Ishikawa (cell line): ENCODE results near the gene CCSER1.

Experiments
- CEBPB ChIP-seq: IDR thresholded peaks from 2 replicates; pipeline ENCODE4 v1.6.1; 2012
- CREB1 ChIP-seq: IDR thresholded peaks from 2 replicates; pipeline ENCODE4 v1.6.1; 2012; ENCODE audit warnings: low read depth
- EGR1 ChIP-seq: IDR thresholded peaks from 2 replicates; pipeline ENCODE4 v1.6.1; 2012
- EP300 ChIP-seq: IDR thresholded peaks from 2 replicates; pipeline ENCODE4 v1.6.1; 2012; ENCODE audit warnings: borderline replicate concordance
- FOXM1 ChIP-seq: IDR thresholded peaks from 2 replicates; pipeline ENCODE4 v1.6.1; 2012; ENCODE audit warnings: low read depth, borderline replicate concordance
- NFIC ChIP-seq: IDR thresholded peaks from 2 replicates; pipeline ENCODE4 v1.6.1; 2012
- RAD21 ChIP-seq: IDR thresholded peaks from 2 replicates; pipeline ENCODE4 v1.6.1; 2012; ENCODE audit warnings: low read depth
- TAF1 ChIP-seq: IDR thresholded peaks from 2 replicates; pipeline ENCODE4 v1.6.1; 2012; ENCODE audit warnings: low read depth, mild to moderate bottlenecking
- TCF12 ChIP-seq: IDR thresholded peaks from 2 replicates; pipeline ENCODE4 v1.6.1; 2012; ENCODE audit warnings: low read depth
- TEAD4 ChIP-seq: IDR thresholded peaks from 2 replicates; pipeline ENCODE4 v1.6.1; 2012
- YY1 ChIP-seq: IDR thresholded peaks from 2 replicates; pipeline ENCODE4 v1.6.1; 2012; ENCODE audit warnings: low read depth
- ZBTB7A ChIP-seq: IDR thresholded peaks from 2 replicates; pipeline ENCODE4 v1.6.1; 2012; ENCODE audit warnings: low read depth
- TF ChIP-seq, protein P1 (sequence below): IDR thresholded peaks from 2 replicates; pipeline ENCODE4 v1.6.1; 2012
- TF ChIP-seq, protein P2 (sequence below): IDR thresholded peaks from 2 replicates; pipeline ENCODE4 v1.6.1; 2012; ENCODE audit warnings: low read depth, mild to moderate bottlenecking
- TF ChIP-seq, protein P3 (sequence below): IDR thresholded peaks from 2 replicates; pipeline ENCODE4 v1.6.1; 2012

CCSER1 gene

DNA sequence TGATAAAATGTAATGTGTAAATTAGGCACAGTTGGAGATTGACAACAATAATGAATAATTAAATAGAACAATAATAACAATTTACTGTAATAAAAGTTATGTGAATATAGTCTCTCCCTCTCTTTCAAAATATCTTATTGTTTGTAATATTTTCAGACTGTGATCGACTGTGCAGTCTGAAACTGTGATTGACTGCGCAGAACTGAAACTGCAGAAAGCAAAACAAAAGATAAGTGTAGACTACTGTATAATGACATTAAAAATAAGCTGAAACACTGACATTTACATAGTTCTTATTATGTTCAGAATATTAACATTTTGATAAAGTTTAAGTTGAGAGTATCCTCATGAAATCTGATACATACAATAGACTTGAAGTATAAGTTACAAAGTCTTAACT lies 371.0 kb downstream of the CCSER1 start:
- TF ChIP-seq NFIC = no peak
- no peak for TF ChIP-seq EP300
- no peak for TF ChIP-seq EGR1
- TF ChIP-seq RAD21 = no peak
- TF ChIP-seq YY1 = no peak
- no peak for TF ChIP-seq TAF1

DNA sequence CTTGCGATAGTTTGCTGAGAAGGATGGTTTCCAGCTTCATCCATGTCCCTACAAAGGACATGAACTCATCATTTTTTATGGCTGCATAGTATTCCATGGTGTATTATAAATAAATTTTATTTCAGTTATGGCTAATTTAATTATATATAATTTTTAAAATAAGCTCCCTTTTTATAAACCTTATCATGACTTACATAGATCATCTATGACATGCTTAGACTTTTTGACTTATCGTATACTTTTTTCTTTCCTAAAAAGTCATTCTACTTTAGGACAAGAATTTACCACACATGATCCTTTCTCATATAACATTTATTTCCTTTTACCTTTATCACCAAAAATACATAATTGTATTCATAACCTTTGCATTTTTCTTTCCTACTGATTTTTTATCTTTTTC lies 376.5 kb downstream of the CCSER1 start:
- TF ChIP-seq EGR1 (no peak), TCF12 (no peak), TEAD4 (no peak), CEBPB (no peak), FOXM1 (no peak), ZBTB7A (no peak), RAD21 (no peak), EP300 (no peak), NFIC (no peak), CREB1 (no peak), TAF1 (no peak), YY1 (no peak)
- TF ChIP-seq, protein P1, sequence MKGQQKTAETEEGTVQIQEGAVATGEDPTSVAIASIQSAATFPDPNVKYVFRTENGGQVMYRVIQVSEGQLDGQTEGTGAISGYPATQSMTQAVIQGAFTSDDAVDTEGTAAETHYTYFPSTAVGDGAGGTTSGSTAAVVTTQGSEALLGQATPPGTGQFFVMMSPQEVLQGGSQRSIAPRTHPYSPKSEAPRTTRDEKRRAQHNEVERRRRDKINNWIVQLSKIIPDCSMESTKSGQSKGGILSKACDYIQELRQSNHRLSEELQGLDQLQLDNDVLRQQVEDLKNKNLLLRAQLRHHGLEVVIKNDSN = no peak
- TF ChIP-seq, protein P2, sequence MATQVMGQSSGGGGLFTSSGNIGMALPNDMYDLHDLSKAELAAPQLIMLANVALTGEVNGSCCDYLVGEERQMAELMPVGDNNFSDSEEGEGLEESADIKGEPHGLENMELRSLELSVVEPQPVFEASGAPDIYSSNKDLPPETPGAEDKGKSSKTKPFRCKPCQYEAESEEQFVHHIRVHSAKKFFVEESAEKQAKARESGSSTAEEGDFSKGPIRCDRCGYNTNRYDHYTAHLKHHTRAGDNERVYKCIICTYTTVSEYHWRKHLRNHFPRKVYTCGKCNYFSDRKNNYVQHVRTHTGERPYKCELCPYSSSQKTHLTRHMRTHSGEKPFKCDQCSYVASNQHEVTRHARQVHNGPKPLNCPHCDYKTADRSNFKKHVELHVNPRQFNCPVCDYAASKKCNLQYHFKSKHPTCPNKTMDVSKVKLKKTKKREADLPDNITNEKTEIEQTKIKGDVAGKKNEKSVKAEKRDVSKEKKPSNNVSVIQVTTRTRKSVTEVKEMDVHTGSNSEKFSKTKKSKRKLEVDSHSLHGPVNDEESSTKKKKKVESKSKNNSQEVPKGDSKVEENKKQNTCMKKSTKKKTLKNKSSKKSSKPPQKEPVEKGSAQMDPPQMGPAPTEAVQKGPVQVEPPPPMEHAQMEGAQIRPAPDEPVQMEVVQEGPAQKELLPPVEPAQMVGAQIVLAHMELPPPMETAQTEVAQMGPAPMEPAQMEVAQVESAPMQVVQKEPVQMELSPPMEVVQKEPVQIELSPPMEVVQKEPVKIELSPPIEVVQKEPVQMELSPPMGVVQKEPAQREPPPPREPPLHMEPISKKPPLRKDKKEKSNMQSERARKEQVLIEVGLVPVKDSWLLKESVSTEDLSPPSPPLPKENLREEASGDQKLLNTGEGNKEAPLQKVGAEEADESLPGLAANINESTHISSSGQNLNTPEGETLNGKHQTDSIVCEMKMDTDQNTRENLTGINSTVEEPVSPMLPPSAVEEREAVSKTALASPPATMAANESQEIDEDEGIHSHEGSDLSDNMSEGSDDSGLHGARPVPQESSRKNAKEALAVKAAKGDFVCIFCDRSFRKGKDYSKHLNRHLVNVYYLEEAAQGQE = no peak
- TF ChIP-seq, protein P3, sequence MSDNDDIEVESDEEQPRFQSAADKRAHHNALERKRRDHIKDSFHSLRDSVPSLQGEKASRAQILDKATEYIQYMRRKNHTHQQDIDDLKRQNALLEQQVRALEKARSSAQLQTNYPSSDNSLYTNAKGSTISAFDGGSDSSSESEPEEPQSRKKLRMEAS = no peak

DNA sequence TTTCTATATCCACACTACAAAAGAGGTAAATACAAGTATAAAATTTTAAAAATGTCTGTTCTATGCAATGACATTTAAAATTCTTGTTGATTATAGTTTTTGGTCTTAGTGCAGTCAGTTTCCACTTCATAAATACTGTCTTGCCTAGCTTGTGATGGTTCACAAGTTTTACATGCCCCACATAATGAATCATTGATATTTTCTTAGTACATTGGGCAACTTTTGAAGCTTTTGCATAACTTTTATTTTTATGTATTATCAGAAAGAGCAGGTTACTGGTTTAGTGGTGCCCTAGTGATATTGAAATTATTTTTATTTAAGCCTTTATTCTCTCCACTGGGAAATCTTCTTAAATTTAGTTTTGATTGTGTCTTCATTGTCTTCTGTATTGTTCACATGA lies 388.0 kb downstream of the CCSER1 start:
- no peak for TF ChIP-seq EP300
- TF ChIP-seq, protein P2 = no peak

DNA sequence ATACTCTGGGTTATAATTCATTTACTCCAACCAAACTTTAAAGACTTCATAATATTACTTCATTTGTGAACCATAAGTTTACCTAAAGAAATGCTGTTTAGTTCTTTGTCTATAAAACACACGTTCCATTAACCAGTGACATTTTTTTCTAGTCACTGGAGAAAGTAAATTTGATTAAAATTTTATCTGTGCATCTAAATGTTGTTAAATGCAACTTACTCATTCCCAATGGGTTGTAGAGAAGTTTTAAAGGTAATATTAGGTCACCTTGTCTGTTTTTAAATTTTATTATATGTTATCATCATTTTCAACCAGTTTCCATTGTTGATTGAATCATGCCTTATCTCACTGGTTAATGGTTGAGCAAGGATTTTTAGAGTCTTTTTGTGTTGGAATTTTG lies 401.4 kb downstream of the CCSER1 start:
- TF ChIP-seq, protein P1 = no peak
- TF ChIP-seq ZBTB7A = no peak
- no peak for TF ChIP-seq CREB1
- no peak for TF ChIP-seq CEBPB
- no peak for TF ChIP-seq NFIC
- TF ChIP-seq FOXM1 = no peak
- TF ChIP-seq, protein P3 = no peak
- TF ChIP-seq EGR1 = no peak
- no peak for TF ChIP-seq TEAD4
- no peak for TF ChIP-seq TAF1
- TF ChIP-seq EP300 = no peak
- no peak for TF ChIP-seq TCF12

DNA sequence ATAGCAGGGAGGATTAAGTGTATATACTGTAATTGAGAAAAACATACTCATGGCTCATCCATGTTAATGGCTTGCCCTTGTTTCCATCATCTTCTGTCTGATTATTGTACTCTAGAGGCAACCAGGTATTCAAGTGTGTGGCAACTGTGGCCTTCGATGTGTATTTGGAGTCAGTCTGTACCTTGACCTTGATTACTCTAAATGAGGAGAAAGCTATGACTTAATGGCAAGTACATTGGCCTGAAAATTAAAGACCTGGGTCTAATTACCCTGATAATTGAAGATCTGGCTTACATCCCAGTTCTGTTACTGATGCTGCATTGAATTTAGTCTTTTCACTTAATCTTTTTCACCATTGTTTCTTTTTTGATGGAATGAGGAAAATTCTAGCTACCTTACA lies 409.2 kb downstream of the CCSER1 start:
- TF ChIP-seq, protein P3 = no peak
- TF ChIP-seq FOXM1 (no peak), ZBTB7A (no peak)
- TF ChIP-seq, protein P1 = no peak

DNA sequence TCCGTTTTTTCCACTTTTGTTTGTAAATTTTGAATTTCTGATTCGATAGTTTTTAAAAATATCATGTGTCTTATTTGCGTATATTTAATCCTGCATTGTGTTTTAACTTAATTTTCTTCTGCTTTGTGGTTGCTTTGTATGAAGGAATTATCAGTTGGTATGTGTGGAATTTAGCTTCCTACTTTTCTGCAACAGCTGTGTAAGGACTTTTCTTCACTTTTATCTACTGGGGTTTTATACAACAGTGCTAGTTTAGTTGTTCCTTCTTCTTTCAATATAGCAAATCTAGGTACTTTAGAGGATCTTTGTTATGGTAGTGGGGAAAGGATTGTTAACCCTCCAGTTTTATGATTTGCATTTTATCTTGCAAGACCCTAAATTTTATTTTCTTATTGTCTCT lies 410.3 kb downstream of the CCSER1 start:
- TF ChIP-seq EP300 (no peak), RAD21 (no peak), TEAD4 (no peak), NFIC (no peak), EGR1 (no peak), FOXM1 (no peak), TAF1 (no peak), ZBTB7A (no peak), CREB1 (no peak), CEBPB (no peak), TCF12 (no peak), YY1 (no peak)
- TF ChIP-seq, protein P2 = no peak
- TF ChIP-seq, protein P1 = no peak
- TF ChIP-seq, protein P3 = no peak
